GM12874 (cell line): ENCODE data around the gene DSP.

Experiments used
- CTCF ChIP-seq: IDR thresholded peaks from 2 replicates; pipeline ENCODE4 v1.5.1; 2011; ENCODE audit warnings: low read depth, mild to moderate bottlenecking, control low read depth, low read length, moderate library complexity; ENCODE audit not compliant: insufficient read depth

Gene DSP

GRCh38 chr6:7578516-7578915, 37.0 kb downstream of the DSP start:
- TF ChIP-seq CTCF: no peak

- TF ChIP-seq CTCF: no peak
Measured at GRCh38 chr6:7578931-7579330, 37.5 kb downstream of the DSP start.

DNA sequence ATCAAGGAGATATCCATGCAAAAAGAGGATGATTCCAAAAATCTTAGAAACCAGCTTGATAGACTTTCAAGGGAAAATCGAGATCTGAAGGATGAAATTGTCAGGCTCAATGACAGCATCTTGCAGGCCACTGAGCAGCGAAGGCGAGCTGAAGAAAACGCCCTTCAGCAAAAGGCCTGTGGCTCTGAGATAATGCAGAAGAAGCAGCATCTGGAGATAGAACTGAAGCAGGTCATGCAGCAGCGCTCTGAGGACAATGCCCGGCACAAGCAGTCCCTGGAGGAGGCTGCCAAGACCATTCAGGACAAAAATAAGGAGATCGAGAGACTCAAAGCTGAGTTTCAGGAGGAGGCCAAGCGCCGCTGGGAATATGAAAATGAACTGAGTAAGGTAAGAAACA, 38.4 kb downstream of the DSP start:
- no peak for TF ChIP-seq CTCF

DNA sequence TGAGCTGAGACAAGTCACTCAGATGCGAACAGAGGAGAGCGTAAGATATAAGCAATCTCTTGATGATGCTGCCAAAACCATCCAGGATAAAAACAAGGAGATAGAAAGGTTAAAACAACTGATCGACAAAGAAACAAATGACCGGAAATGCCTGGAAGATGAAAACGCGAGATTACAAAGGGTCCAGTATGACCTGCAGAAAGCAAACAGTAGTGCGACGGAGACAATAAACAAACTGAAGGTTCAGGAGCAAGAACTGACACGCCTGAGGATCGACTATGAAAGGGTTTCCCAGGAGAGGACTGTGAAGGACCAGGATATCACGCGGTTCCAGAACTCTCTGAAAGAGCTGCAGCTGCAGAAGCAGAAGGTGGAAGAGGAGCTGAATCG, 39.1 kb downstream of the DSP start:
- TF ChIP-seq CTCF: no peak

DNA sequence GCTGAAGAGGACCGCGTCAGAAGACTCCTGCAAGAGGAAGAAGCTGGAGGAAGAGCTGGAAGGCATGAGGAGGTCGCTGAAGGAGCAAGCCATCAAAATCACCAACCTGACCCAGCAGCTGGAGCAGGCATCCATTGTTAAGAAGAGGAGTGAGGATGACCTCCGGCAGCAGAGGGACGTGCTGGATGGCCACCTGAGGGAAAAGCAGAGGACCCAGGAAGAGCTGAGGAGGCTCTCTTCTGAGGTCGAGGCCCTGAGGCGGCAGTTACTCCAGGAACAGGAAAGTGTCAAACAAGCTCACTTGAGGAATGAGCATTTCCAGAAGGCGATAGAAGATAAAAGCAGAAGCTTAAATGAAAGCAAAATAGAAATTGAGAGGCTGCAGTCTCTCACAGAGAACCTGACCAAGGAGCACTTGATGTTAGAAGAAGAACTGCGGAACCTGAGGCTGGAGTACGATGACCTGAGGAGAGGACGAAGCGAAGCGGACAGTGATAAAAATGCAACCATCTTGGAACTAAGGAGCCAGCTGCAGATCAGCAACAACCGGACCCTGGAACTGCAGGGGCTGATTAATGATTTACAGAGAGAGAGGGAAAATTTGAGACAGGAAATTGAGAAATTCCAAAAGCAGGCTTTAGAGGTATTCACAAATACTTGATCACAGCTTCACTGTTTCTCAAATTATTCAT, 39.6 kb downstream of the DSP start:
- TF ChIP-seq CTCF: no peak

- no peak for TF ChIP-seq CTCF
Measured at GRCh38 chr6:7585287-7585930, 43.9 kb downstream of the DSP start.

DNA sequence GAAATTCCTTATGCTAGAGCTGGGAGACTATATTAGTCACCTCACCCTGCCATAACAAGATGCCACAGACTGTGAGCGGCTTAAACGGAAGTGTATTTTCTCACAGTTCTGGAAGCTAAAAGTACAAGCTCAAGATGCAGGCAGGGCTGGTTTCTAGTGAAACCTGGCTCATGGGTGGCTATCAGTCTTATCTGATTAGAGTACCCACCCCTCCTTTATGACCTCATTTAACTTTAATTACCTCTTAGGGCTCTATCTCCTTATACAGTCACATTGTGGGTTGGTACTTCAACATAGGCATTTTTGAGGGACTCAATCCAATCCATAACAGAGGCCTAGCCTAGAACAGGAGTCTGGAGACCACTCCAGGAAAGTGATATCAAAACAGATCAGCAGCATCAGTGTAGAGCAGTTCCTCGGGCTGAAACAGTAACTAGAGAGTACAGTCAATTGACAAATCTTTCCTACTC, 46.2 kb downstream of the DSP start:
- TF ChIP-seq CTCF: no peak
